Upper lobe of right lung (tissue), 1 donor: ENCODE measurements around the gene SFMBT1. TPM values are rescaled to one million over a fixed set of nuclear protein-coding genes. Genes with fewer than 3 reads are reported as not detected.

Source experiments
- ATAC-seq: fragments of 200-7000 bp; cut with Tn5 transposase; one replicate; pipeline ENCODE4 v1.9.1; 2020; ENCODE audit warnings: mild to moderate bottlenecking, moderate library complexity
- DNase-seq: peaks from one replicate; pipeline ENCODE4 v3.0.0-alpha.2; 2020
- H3K27ac ChIP-seq: fragments of 200-600 bp; one replicate; pipeline ENCODE4 v1.8.0; 2022
- H3K27me3 ChIP-seq: fragments of 200-600 bp; one replicate; pipeline ENCODE4 v1.8.0; 2022; ENCODE audit warnings: mild to moderate bottlenecking
- H3K36me3 ChIP-seq: fragments of 200-600 bp; one replicate; pipeline ENCODE4 v1.8.0; 2022
- H3K4me1 ChIP-seq: fragments of 200-600 bp; one replicate; pipeline ENCODE4 v1.8.0; 2022
- H3K4me3 ChIP-seq: fragments of 200-600 bp; one replicate; pipeline ENCODE4 v1.8.0; 2022; ENCODE audit warnings: mild to moderate bottlenecking
- H3K9me3 ChIP-seq: fragments of 200-600 bp; one replicate; pipeline ENCODE4 v1.8.0; 2022
- CTCF ChIP-seq: fragments of 200-600 bp; IDR thresholded peaks from one replicate; pipeline ENCODE4 v1.8.0; 2022; ENCODE audit warnings: antibody characterized with exemption
- intact Hi-C: fragments of 100-400 bp; cut with DNase I; formaldehyde crosslinking; loops from one replicate; pipeline ENCODE4 v1.11.0; 2022
- total RNA-seq: library from RNA; stranded (reverse); fragmentation: NEBNext Ultra II Directional; extraction: Animal tissue kit (Norgen Biotek cat#: 25700); gene quantifications from one replicate; pipeline ENCODE4 v1.2.1, GENCODE V29; 2021
- donor health status: DM: no; HTN: yes; CAD: no; lungs with severe emphysema.

SFMBT1 gene
- total RNA-seq, 1 donor from 2014 or later = 17.2 TPM

- DNase-seq (no peak), ATAC-seq (no peak)
- intact Hi-C loops = no loop called here
- Histone ChIP-seq H3K27ac (peak overlapping the region; percentile 38), H3K4me3 (no peak overlapping the region), H3K36me3 (no peaks in the 10 kb centered on the region), H3K27me3 (no peaks in the 10 kb centered on the region), H3K4me1 (peaks cover 66% of the 10 kb centered on the region), H3K9me3 (no peaks in the 10 kb centered on the region)
- no peak for TF ChIP-seq CTCF
Measured at GRCh38 chr3:52892290-52892624, 153.6 kb downstream of the SFMBT1 start.

DNA sequence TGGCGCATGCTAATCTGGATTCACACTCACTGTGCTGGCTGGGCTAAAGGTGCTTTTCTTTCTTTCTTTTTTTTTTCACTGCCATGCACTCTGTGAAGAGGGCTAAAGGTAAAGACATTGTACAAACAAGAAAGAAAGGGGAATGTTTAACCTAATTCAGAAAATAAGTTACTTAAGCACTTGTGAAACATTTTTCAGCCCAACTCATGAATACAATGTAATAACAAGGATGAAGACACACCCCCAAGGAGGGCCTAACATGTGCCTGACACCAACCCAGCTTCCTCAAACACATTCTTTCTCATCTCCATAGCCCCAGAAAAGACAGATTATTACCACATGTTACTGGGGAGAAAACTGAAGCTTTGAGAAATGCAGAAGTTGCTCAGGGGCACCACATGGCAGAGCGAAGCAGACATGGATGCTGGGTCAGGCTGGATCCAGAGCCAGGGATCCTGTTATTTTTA is 154.2 kb downstream of the SFMBT1 start:
- DNase-seq = no peak
- ATAC-seq = peak; percentile 82
- no peaks in the 10 kb centered on the region for H3K36me3 ChIP-seq
- peak overlapping the region; percentile 73 for H3K27ac ChIP-seq
- H3K27me3 ChIP-seq = no peaks in the 10 kb centered on the region
- H3K9me3 ChIP-seq = no peaks in the 10 kb centered on the region
- no peak overlapping the region for H3K4me3 ChIP-seq
- peaks cover 66% of the 10 kb centered on the region for H3K4me1 ChIP-seq
- no peak for TF ChIP-seq CTCF
- intact Hi-C loops = no loop called here

GRCh38 chr3:52891164-52891563 is 154.7 kb downstream of the SFMBT1 start:
- H3K36me3 ChIP-seq = no peaks in the 10 kb centered on the region
- no peak for TF ChIP-seq CTCF
- peak overlapping the region; percentile 73 for H3K27ac ChIP-seq
- intact Hi-C loops = no loop called here
- H3K4me1 ChIP-seq = peaks cover 62% of the 10 kb centered on the region
- H3K4me3 ChIP-seq = no peak overlapping the region
- DNase-seq = peak; percentile 74
- H3K9me3 ChIP-seq = no peaks in the 10 kb centered on the region
- no peaks in the 10 kb centered on the region for H3K27me3 ChIP-seq
- ATAC-seq = peak; percentile 65

DNA sequence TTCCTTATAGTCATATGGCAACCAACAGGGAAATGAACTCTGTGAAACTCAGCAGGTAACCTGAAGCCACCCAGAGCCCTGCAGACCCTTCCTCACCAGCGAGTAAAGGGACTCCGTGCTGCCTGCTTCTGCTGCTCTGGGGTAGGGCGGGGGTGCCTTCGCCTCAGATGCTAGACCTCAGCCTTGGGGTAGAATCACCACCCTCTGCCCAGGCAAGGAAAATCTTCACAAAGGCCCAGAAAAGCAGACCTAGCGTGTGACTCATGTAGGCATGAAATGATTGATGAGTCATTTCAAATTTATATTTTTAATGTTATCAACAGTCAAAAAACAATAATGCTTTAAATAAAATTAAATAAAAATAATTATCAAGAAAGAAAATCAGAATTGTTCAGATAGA is 155.1 kb downstream of the SFMBT1 start:
- no peak overlapping the region for H3K4me3 ChIP-seq
- no peak for DNase-seq
- peaks cover 57% of the 10 kb centered on the region for H3K4me1 ChIP-seq
- ATAC-seq = no peak
- intact Hi-C loops = no loop called here
- no peaks in the 10 kb centered on the region for H3K36me3 ChIP-seq
- no peaks in the 10 kb centered on the region for H3K27me3 ChIP-seq
- TF ChIP-seq CTCF = no peak
- H3K9me3 ChIP-seq = no peaks in the 10 kb centered on the region
- peak overlapping the region; percentile 73 for H3K27ac ChIP-seq

DNA sequence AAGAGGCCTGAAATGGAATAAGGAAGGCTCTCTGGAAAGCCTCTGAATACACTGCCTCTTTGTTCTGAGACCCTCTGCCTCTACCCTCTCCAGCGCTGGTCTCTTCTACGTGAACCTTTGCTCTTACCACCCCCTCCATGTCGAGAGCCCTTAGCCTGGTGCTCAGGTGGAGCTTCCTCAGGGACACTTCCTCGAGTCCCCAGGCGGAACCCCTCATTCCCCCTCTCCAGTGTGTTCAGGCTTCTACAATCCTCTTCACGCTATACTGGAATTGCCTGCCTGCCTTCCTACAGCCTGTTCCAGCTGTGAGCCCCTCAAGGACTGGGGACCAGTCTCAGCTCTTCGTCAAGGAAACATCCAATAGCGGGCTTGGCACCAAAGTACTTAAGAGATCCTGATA is 156.0 kb downstream of the SFMBT1 start:
- ATAC-seq (no peak), DNase-seq (no peak)
- Histone ChIP-seq H3K4me1 (peaks cover 49% of the 10 kb centered on the region), H3K27me3 (no peaks in the 10 kb centered on the region), H3K36me3 (peaks cover 8% of the 10 kb centered on the region), H3K4me3 (no peak overlapping the region), H3K9me3 (no peaks in the 10 kb centered on the region), H3K27ac (no peak overlapping the region)
- intact Hi-C loops = no loop called here
- no peak for TF ChIP-seq CTCF

DNA sequence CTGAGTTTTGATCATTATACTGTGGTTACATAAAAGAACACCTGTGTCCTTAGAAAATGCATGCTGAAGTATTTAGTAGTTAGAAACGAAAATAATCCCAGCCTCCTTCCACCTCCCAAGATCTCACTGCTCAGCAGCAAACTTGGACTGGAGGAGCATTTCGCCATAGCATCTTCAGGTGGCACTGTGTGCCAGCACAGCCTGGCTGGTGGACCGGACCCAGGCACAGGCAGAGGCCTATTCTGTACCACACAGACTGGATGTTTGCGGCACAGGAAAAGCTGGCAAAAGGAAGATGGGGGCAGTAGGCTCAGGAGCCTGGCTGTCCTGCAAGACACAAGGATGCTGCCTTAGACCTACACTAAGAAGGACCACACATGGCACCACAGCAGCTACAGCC is 158.7 kb downstream of the SFMBT1 start:
- no peak for TF ChIP-seq CTCF
- DNase-seq = no peak
- no peak for ATAC-seq
- H3K4me1 ChIP-seq = peaks cover 24% of the 10 kb centered on the region
- H3K4me3 ChIP-seq = no peak overlapping the region
- H3K36me3 ChIP-seq = peaks cover 10% of the 10 kb centered on the region
- H3K27me3 ChIP-seq = no peaks in the 10 kb centered on the region
- no peak overlapping the region for H3K27ac ChIP-seq
- no peaks in the 10 kb centered on the region for H3K9me3 ChIP-seq
- intact Hi-C loops = no loop called here
